Activated effector memory CD4-positive, alpha-beta T cell treated with Interleukin-2 at 50 U/mL for 16 hours (primary cell): ENCODE measurements around the gene BLID.

Experiments
- DNase-seq: peaks from one replicate; pipeline ENCODE4 v3.0.0-alpha.2; 2020

Gene BLID

GRCh38 chr11:122115524-122116379 lies at the start of gene BLID:
TSS of gene BLID (minus strand) at chr11:122116215. CDS start at chr11:122115922, 293 bp downstream.
- no peak for DNase-seq

GRCh38 chr11:122163053-122163819 lies 47.2 kb upstream of the BLID start:
- no peak for DNase-seq

GRCh38 chr11:122162095-122162494 lies 46.1 kb upstream of the BLID start:
- DNase-seq, result no peak

- DNase-seq, result no peak
Measured at GRCh38 chr11:122160841-122161590, 45.0 kb upstream of the BLID start.

GRCh38 chr11:122159861-122160260 lies 43.8 kb upstream of the BLID start:
- no peak for DNase-seq

GRCh38 chr11:122159173-122159721 lies 43.2 kb upstream of the BLID start:
- DNase-seq, result no peak

GRCh38 chr11:122158171-122158570 lies 42.2 kb upstream of the BLID start:
- DNase-seq, result no peak

GRCh38 chr11:122157653-122158161 lies 41.7 kb upstream of the BLID start:
- DNase-seq, result no peak

GRCh38 chr11:122156940-122157382 lies 40.9 kb upstream of the BLID start:
- no peak for DNase-seq

- DNase-seq, result no peak
Measured at GRCh38 chr11:122155765-122156527, 39.9 kb upstream of the BLID start.

- no peak for DNase-seq
Measured at GRCh38 chr11:122154994-122155393, 39.0 kb upstream of the BLID start.

GRCh38 chr11:122154227-122154626 lies 38.2 kb upstream of the BLID start:
- DNase-seq, result no peak

GRCh38 chr11:122153746-122154145 lies 37.7 kb upstream of the BLID start:
- no peak for DNase-seq

GRCh38 chr11:122150216-122151124 lies 34.5 kb upstream of the BLID start:
- no peak for DNase-seq

- no peak for DNase-seq
Measured at GRCh38 chr11:122149202-122149601, 33.2 kb upstream of the BLID start.

- no peak for DNase-seq
Measured at GRCh38 chr11:122146475-122146874, 30.5 kb upstream of the BLID start.

- no peak for DNase-seq
Measured at GRCh38 chr11:122145715-122146274, 29.8 kb upstream of the BLID start.

- DNase-seq, result no peak
Measured at GRCh38 chr11:122144752-122145151, 28.7 kb upstream of the BLID start.

GRCh38 chr11:122141725-122142124 lies 25.7 kb upstream of the BLID start:
- DNase-seq, result no peak

GRCh38 chr11:122140500-122140899 lies 24.5 kb upstream of the BLID start:
- DNase-seq, result no peak

- no peak for DNase-seq
Measured at GRCh38 chr11:122139595-122139866, 23.5 kb upstream of the BLID start.
